ENCODE results near the gene SLC27A6.

DNA sequence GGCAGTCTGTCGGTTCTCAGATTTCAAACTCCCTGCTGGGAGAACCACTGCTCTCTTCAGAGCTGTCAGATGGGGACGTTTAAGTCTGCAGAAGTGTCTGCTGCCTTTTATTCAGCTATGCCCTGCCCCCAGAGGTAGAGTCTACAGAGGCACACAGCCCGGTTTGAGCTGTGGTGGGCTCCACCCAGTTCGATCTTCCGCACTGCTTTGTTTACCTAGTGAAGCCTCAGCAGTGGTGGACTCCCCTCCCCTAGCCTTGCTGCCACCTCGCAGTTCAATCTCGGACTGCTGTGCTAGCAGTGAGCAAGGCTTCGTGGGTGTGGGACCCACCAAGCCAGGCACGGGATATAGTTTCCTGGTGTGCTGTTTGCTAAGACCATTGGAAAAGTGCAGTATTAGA lies 8.0 kb downstream of the SLC27A6 start:
- TF ChIP-seq, protein P1, sequence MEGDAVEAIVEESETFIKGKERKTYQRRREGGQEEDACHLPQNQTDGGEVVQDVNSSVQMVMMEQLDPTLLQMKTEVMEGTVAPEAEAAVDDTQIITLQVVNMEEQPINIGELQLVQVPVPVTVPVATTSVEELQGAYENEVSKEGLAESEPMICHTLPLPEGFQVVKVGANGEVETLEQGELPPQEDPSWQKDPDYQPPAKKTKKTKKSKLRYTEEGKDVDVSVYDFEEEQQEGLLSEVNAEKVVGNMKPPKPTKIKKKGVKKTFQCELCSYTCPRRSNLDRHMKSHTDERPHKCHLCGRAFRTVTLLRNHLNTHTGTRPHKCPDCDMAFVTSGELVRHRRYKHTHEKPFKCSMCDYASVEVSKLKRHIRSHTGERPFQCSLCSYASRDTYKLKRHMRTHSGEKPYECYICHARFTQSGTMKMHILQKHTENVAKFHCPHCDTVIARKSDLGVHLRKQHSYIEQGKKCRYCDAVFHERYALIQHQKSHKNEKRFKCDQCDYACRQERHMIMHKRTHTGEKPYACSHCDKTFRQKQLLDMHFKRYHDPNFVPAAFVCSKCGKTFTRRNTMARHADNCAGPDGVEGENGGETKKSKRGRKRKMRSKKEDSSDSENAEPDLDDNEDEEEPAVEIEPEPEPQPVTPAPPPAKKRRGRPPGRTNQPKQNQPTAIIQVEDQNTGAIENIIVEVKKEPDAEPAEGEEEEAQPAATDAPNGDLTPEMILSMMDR (IDR thresholded peaks at IDR 0.05; ENCODE audit: poor library complexity) = no peak
- no peak for TF ChIP-seq EZH2 (IDR thresholded peaks at IDR 0.05; ENCODE audit: borderline replicate concordance)
